PC-9 (cell line): ENCODE results near the gene SPA17.

Source experiments
- CTCF ChIP-seq: fragments of 200-600 bp; sonication (generic); conservative IDR thresholded peaks from 2 replicates; pipeline ENCODE4 v1.6.1; 2017; ENCODE audit warnings: mixed run types, antibody characterized with exemption, mild to moderate bottlenecking, moderate library complexity
- EZH2 ChIP-seq: fragments of 200-600 bp; sonication (generic); IDR thresholded peaks from 2 replicates; pipeline ENCODE4 v1.8.0; 2017; ENCODE audit warnings: antibody characterized with exemption, low read depth

- no peak for TF ChIP-seq CTCF
- no peak for TF ChIP-seq EZH2
These were observed 72.3 kb downstream of the SPA17 start for GRCh38 chr11:124745835-124746620.
